Fibroblast of the conjunctiva (primary cell): ENCODE data around the gene DPH1.
A peak's percentile ranks its signal among the peaks of the same experiment; 100 is the strongest.

Source experiments
- DNase-seq: peaks from one replicate; pipeline ENCODE4 v3.0.0-alpha.2; 2010; ENCODE audit warnings: low read depth

The DPH1 gene

DNA sequence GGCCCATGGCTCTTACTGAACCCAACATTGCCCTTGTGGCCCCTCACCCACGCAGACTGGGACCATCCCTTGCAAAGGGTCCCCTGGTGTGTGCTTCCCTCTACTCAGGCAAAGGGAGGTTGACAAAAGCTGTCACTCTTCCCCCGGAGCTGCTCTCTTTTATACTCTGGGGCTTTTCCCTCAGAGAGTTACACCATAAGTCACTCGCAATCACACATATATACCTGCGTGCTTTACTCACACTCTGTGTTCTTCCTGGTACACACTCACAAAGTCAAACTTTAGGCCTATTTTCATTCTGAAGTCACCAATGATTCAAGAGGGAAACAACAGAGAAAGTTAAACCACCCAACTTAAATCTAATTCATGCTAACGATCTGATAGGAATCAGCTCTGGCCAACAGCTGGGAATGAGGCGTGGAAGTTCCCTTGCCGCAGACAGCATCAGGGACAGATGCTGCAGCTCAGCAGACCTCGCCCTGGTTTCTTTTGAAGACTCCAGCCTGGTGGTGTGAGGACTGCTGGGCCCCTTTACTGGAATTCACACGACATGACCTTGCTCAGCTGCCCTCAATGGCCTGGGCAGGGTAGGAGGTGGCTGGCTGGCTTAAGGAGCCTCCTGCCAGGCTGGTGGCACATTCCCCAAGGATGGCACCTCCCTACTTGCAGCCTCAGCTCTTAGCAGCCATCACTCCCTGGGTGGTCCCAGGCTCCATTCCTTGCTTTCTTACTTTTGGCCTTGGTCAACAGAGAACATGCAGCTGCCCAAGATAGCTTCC lies 52.2 kb downstream of the DPH1 start:
- no peak for DNase-seq

DNA sequence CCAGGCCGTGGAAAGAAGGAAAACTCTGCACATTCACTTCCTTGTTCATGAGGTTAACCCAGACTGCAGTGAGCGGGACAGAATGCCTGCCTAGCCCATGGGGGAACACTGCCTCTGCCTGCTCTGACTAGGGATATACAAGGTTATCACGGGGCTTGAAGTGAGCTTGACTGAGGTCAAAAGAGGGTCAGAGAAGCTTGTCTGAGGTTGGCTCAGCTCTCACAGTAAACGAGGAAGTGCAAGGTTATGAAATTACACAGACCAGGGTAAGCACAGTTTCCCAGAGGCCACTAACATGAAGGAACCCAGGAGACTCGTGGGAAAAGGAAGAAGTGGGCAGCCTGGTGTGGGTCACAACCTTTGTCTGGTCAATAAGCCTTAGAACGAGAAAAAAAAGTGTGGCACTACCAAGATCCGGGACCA lies 53.7 kb downstream of the DPH1 start:
- no peak for DNase-seq

DNA sequence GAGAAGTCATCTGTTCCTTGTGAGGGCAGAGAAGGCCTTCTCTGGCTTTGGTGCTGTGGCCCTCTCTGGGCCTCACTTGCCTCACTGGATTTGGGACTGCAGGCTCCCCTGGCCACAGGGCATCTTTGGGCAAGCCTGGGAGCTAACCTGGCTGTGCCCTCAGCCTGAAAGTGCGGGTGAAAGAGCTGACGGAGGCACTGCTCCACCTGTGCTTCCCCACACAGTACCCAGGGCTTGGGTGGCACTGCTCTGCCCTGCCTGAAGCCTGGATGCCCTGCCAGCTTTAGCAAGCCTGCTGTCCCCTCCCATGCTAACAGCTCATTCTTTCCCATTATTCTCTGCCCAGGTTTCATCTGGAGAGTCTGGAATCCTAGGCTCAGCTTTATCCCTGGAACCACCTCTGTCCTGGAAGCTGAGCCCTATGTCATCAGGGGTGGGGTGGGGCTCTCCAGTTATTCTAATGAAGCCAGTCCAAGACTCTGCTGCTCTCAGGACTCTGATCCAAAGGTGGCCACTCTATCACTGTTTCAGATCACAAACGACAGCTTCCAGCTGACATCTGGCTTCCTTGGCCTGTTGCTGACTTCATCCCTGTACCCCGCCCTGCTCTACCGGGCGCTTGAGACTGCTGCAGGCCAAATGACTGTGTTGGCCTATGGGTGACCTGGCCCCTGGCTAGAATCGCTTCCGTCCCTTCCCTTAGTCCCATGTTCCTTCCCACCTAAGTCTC lies 54.2 kb downstream of the DPH1 start:
- no peak for DNase-seq

DNA sequence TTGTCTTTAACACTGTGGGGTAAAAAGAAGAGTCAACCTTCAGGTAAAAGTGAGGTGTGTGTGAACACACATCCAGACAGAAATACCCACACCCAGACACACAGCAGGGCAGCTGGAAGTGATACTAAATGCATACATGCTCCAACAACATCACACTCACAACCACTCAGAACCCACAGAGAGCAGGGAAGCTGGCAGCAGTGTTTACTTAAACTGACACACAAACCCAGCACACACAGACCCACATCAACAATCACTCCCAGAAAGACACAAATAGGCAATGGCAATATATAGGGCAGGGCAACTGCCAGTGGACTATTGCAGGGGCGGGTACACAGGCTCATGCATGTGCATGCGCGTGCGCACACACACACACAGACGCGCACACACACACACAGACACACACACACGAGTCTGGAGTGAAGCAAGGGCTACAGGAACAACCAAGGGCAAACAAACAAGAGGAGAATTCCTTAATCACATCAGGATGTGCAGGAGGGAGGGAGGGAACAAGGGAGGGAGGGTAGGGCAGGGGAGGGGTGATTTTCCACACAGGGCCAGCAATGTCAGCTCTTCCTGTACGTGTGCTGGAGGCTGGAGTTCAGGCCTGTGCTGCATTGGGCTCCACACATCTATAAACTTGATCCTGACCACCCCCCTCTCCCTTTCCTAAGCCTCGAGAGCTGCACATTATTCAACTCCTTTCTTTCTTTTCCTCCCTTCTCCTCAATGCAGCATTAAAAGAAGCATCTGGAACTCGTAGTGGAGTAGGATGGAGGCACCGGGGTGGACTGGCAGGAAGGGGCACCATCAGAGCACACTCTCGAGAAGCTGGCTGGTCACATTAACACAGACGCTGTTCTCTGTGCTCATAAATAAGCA lies 55.1 kb downstream of the DPH1 start:
- DNase-seq, result peak; percentile 90

DNA sequence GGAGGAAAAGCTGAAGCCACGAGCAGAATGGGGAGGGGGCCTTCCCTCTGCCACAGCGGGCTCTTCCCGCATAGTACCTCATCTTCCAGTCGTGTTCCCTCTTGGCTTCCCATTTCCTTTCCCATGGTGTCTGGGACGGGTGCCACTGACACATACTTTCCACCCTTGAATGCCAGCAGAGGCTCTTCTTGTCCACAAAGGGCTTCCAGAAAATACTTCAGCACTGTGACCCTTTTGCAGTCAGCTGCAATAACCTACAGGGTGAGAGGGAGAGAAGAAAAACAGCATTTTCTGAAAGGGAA lies 55.6 kb downstream of the DPH1 start:
- no peak for DNase-seq

DNA sequence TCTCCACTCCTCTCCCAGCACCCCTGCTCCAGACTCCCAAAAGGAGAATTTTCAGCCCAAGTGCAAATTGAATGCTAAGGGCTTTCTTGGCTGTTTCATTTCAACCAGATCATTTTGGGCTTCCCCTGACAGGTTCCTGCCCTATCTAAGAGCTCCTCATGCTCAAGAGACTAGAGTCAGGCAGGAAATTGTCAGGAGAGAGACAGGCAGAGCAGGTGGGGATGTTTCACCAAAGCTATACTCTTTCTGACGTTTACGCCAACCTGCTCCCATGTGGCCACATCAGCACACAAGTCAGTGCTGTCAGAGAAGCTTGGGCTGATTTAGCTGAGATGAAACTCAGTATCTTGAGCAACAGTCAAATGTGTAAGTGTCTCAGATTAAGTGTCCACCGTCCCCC lies 56.4 kb downstream of the DPH1 start:
- DNase-seq, result no peak

DNA sequence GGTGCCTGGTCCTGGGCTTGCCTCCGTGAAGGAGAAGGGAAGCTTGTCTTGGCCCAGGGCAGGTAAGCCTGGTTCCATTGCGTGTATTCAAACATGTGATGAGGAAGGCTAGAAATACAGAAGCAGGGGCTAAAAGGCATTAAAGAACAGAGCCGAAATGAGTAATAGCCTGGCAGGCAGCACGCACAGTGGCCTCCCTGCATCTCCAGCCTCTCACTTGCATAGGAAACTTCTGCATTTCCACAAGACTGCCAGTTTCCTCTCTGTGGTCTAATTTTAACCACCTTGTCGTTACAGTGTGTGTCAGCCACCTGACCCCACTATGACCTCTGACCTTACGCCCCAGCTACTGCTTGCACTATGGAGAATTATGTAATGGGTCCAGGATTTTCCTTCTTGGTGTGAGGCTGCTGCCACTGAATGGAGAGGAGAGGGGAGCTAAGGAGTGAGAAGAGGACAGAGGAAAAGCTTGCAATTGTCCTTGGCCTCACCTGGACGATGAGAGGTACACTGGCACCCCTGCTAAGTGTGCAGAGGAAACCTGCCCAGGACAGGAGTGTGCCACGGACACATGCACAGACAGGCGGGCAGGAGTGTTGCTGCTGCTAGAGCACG lies 57.8 kb downstream of the DPH1 start:
- DNase-seq, result no peak

DNA sequence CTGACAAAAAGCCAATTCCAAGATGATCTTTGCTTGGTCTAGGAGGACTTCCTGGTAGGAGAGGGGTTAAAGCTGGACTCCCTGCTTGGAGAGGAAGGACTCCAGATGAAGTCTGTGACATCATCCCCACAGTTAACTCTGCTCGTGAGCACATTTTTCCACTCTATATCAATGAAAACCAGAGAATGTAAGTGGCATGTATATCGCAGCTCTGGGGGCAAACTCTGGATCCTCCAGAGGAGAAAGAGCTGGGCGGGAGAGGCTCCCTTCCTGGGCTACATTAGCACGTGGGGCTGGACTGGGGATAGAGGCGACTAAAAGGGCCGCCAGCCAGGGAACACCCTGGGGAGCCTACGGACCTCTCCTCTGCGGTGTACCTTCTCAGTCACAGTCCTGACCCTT lies 59.1 kb downstream of the DPH1 start:
- no peak for DNase-seq

DNA sequence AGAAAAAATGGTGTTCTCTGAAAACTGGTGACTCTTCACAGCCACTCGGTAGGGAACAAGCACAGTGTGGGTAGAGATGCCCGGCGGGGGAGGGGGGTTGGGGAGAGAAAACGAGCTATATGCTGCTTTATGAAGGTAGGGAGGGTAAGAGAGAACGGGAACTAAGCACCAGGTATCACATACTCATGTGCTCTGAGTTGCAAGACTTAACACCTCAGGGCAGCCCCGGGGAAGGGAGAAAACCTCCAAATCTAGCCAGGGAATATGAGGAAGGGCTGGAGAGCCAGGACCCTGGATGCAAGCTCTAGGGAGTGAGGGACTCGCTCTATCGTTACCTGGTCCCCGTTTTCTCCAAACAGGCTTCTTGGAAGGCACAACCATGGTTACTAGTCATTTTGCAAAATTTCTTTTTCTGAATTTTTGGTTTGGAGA lies 60.3 kb downstream of the DPH1 start:
- DNase-seq, result no peak

DNA sequence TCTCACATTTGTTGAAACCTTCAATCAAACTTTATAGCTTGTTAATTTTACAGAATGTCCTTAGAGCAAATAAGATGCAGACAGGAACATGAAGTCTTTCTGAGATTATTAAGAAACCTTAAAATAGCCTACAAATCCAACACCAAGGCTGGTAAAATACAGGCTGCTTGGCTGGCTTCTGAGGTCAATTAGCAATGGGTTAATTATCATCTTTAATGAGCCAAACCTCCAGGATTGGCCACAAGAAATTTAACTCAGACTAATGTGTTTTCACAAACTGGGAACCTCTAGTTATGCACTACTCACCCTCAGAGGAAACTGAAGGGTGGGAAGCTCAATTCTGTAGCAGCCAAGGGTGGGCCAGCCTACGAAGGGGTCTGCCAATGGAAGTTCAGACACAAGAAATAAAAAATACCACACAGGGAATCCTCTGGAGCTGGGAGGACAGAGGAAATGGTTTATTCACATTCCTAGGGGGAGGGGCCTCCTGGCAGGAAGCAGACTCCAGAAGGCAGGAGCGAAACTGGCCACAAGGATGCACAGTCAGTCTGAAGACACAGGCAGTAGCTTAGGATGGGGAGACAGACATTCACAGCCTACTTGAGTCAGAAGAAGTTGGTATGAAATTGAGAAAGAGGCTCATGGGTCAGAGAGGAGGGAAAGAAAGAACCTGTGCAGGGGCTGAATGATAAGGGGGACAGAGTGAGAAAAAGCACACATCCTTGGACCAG lies 61.0 kb downstream of the DPH1 start:
- peak; percentile 70 for DNase-seq

DNA sequence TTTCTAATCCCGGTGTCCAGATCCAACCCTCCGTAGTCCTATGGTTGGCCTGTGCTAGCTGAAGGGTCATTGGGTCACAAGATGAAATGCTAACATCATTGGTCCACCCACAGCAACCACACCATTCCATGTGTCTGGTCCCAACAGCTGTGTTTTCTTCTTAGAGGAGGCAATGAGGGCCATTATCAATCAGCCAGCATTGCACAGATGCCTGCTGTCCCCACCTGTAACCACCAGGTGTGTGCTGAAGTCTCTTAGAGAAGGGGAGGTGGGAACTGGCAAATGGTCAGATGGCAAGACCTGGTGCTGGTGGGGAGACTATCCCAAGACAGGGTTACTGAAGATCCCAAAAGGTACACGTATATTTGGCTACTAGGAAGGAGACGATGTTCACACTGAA lies 62.3 kb downstream of the DPH1 start:
- DNase-seq, result no peak

DNA sequence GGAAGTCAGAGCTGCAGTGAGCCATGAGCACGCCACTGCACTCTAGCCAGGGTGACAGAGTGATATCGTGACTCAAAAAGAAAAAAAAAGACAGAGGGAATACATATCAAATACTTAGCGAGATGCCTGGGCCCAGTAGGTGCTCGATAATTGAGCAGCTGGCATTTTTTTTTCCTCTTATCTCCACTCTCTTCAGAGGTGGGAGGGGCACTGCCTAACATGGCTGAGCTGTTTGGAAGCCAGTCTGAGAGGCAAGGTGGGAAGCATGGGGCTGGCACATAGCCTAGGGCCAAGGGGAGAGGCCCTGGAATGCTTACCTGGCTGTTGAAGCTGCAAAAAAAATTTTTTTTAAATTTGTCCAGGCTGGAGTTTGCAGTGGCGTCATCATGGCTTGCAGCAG lies 63.4 kb downstream of the DPH1 start:
- DNase-seq, result no peak
